ENCODE measurements around the gene PTCD1.

PTCD1 gene

DNA sequence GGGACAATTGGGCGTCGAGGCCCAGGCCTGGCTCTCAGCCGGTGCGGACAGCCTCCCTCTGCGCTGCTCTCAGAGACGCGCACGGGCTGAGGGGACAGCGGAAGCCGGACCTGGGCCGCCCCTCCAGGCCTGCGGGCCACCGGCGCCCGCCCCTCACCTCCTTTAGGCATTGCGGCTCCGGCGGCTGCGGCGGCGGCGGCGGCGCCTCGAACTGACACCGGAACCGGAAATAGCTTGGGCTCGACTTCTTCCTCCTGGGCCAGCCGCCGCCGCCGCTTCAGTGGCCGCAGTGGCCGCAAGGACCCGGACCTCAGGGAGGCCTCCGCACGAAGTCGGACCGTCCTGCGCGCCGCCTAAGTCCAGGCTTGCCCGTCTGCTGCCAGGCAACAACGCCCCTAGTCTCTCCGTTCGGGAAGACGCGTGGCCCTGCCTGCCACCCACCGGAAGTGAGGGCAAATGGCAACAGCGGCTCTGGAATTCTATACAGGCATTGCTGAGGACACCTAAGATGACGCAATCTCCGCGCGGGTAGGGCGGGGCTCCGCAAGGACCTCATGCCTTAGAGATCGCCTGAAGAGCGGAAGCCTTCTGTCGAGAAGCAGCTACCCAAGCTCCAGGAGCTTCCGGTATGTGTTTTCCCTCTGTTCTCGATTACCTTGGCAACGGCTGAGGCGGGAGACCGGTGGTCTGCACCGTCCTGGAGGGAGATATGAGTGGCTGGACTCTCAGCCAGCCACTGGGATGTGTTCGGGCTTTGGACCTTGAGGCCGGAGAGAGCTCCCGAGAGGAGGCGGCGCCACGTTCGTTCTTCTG lies 30.0 kb downstream of the PTCD1 start, which contains the start of the genes BUD31 and PDAP1:
Gene BUD31 (plus strand): TSS at position 591 of the 813 bp plus-strand sequence. CDS start 2,124 bp downstream, outside the sequence.
Gene PDAP1 (minus strand): TSS at position 219 of the 813 bp plus-strand sequence. CDS start 49 bp downstream, at position 170.
- peak; percentile 83 for DNase-seq (ENCODE audit: low read depth)

DNA sequence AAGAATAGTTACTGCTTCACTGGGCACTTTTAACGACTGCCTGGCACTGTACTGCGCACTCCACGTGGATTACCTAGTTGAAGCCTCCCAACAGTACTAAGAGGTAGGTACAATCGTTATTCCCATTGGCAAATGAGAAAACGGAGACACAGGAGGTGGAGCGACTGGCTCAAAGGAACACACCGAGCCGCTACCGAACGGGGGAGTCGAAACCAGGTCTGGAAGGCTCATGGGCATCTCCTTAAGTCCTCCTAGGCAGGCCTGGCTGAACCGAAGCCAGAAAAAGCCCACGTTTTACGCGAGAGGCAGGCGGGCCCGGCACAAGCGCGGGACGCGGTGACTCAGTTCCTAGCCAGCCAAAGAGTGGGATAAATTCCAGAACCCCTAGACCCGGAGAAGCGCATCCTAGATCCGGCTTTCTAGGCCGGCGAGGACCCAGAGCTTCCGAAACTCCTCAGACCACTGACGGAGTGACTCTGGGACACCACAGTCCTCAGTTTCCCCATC lies 30.7 kb downstream of the PTCD1 start:
- no peak for DNase-seq (ENCODE audit: low read depth)

DNA sequence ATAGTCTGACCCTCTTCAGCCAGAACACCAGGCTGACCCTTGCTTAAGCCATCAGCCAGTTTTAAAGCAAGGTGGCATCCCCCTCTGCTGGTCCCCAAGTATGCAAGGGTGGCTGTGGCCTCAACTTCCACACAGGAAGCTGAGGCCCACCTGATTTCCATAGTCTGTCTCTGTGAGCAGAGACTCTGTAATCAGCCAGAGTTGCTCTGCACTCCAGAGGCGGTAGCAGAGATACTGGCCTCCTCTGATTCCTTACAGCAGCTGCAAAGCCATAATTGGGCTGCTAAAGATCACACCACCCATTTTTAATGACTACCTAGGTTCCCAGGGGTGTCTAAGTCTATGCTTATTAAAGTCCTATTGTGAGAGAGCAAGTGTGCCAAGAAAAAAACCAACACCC lies 32.0 kb downstream of the PTCD1 start:
- no peak for DNase-seq (ENCODE audit: low read depth)

DNA sequence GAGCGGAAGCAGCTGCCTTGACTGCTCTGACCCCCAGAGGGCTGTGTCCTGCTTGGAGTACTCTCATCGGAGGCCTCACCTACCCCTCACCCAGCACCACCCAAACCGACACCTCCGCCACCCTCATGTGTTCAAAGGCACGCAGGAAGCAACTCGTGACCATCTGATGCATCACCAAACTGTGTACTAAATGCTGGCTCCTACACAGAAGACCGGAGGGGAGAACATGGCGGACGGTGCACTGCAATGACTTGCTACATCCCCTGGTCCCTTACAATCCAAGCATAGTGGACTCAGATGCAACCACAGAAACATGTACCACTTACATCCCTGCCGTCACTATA lies 33.6 kb downstream of the PTCD1 start:
- no peak for DNase-seq (ENCODE audit: low read depth)

DNA sequence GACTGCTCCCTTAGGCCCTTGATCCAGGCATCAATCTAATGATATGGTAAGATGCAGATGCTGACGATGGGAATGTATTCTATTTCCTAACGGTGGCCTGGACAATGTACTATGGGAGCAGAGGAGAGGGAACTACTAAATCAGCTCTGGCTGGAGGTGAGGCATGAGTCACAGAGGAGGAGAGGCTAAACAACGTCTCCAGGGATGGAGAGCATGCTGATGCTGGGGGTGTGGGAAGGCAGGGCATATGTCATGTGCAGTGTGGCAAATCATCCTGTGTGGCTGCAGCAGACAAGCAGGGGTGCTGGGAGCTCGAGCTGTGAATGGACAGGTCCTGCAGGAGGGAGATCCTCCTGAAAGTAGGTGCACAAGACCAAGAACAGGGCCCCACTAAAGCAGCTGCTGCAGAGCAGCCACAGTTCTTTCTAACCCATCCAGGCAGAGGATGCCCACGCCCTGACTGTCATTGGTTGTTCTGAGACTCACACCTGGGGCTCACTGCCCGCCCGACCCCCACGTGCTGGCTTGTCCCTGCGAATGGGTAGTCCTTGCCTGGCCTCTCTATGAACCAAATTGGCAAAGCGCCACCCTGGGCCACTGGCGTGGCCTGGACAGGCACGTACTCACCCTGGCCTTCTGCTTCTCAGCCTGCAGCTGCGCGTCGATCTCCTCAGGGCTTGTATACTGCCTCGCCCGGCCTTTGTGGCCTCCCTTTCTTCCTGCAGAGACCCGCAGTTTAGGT lies 34.2 kb downstream of the PTCD1 start:
- no peak for DNase-seq (ENCODE audit: low read depth)

DNA sequence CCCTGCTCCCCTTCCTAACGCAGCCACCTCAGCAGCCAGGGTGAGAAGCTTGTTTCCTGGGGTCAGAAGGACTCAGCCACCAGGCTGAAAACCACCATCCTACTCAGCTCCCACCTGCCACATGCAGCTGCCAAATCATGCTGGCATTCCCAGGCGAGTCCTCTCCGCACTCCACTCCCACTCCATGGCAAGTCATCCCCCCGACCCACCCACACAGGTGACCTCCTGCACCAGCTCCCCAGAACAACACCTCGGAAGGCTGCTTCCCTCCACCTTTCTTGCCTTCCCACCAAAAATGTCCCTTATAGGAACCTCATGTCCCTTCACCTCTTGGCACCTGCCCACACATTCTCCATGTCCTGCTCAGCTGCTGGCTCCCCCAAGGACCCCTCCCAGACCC lies 34.8 kb downstream of the PTCD1 start:
- DNase-seq (ENCODE audit: low read depth): no peak

DNA sequence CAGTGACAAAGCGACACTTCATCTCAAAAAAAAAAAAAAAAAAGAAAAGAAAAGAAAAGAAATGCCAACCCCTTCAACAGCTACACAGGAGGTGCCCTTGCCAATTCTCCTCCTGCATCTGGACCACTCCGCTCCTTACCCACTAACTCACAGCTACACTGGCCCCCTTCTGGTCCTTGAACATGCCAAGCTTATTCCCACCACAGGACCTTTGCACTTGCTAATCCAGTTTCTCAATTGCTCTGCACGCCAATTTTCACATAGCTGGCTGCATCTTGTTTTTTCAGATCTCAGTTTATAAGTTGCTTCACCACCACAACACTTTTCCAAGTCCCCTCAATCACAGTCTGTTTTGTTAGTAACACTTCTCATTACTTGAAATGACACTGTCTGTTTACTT lies 35.7 kb downstream of the PTCD1 start:
- DNase-seq (ENCODE audit: low read depth): no peak

DNA sequence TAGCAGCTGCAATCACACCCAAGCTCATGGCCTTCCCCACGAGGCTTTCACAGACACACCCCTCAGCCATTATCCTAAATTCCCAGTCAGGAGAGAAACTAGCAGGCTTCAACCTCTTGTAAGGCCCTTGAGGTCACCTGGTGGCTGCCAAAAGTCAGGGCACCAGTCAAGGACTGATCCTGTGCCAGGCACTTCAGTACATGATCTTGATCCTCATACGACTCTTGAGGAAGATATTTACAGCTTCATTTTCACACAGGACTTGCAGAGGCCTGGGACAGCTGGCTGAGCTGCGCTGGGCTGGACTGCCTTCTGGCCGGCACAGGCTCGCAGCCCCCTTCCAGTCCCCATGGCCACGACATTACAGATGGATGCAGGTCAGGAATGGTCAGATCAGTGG lies 39.0 kb downstream of the PTCD1 start:
- no peak for DNase-seq (ENCODE audit: low read depth)

DNA sequence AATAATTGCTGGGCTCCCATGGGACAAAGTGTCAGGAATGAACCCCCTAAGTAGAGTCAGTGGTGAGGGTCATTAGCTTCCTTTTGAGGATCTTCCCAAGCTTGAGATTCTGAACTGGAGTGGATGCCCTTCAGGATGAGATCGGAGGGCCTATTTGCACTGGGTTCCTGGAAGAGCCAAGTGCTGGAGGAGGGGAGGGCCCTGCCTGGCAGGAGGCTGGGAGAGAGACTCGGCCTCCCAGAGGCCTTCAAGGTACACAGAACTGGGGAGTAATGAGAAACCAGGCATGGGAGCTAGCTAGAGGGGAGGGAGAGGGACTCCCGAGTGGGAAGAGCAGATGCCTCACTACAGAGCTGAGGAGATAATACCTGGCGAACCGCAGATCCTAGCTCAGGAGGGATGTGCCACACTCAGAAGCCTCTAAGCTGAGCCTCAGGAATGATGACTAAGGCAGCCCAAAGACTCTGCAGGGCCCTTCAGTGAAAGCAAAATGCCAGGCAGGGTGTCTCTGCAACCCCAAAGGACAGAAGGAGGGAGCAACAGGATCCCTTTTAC lies 39.6 kb downstream of the PTCD1 start:
- no peak for DNase-seq (ENCODE audit: low read depth)

DNA sequence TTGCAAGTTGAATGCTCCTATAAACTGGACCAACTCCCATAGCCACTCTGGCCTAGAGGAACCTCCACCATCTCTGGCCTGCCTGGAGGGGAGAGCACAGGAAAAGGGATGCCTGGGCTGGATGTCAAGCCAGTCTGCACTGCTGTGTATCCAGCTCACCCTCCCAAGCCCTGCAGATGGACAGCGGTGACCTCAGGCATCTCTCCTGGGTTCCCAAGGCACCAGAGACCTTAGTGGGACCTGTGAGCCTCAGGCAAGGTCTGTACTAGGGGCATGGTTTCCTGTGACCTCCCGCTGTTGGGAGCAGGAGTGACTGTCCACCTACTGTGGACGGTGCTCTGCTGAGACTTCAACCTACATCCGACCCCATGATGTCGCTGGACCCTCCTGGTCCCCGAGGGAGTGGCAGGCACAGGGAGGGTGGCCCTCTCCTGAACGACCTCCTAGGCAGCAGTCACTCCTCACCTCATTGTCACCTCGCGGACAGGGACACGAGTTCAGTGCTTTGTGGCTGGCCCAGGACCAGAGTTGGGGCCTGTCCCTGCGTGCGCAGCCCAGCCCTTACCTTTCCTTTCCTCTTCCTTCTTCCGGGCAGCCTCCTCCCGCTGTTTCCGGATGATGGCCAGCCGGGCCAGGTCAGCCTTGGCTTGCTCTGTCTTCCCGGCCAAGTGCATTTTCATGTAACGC lies 41.2 kb downstream of the PTCD1 start:
- no peak for DNase-seq (ENCODE audit: low read depth)

DNA sequence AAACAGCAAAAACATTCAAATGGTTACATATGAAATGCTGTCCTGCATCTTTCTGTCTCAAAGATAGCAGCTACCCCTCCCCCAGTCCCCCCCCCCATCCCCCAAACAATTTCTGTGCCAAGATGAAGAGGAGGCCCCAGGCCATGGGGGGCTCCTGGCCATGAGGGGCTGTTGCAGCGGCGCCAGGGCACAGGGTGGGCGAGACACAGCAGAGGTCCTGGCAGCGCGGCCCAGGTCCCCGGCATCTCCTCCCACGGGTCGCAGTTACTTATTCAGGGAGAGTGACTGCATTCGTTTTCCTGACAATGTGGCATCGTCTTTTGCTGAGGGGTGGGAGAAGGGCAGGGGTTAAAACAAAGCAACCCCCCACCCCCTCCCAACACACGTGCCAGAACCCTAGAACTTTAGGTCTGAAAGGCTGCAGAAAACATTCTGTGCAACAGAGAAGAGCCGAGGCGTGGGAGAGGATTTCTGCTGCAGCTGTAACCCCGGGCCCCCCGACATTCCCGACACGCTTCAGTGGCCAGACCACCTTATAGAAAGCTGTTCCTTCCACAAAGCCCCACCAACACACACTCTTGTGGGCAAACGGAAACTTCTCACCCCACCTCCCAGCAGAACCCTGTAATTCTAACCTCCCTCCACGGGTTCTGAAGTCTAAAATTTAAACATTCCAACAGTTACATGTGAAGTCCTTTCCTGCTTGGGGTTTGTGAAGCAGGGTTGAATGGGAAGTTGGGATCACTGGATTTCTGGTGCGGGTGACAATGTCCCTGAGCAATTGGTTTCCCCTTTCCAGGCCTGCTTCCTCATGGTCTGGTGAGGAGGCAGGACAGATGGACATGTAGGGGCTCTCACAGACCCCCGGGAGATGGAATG lies 41.9 kb downstream of the PTCD1 start:
- no peak for DNase-seq (ENCODE audit: low read depth)

DNA sequence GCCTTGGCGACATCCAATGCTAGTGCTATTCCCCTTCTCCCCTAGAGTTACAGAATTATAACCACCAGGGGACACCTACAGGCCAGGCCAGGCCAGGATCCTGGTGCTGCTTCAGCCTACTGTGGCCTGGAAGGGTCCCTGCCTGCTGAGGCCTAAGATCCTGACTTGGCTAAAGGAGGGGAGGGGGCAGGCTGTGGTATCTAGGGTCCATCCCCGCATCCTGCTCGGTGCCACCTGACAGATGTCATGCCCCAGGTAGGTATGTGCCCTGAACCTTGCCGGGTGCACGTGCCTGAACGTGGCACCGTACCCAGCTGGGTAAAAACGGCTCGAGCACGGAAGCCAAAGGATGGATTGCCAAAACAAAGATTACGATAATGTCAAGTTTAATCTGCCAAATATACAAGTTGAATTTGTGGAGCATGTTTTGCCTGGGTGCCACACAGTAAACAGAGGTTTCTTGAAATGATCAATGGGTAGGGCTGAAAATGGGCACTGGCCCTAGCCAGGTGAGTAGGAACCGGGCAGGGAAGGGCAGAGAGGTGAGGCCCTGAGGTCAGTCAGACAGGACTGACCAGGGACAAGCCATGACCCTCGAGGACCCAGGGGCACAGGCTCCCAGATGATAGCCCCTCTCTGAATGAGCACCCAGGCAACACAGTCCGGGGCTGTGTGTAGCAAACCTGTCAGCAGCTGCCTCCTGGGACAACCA lies 42.8 kb downstream of the PTCD1 start:
- DNase-seq (ENCODE audit: low read depth): no peak

DNA sequence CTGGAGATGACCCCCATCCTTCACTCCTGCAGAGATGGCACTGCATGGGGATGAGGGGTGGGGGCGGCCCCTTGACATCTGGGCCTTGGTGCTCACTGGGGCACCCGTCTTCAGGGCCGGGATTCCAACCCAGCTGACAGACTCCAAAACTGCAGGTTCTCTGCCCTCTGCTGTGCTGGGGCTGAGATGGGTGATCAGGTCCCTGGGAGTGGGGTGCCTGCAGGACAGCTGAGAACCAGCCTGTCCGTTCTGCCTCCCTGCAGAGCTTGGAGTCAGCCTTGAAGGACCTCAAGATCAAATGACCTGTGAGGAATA lies 44.5 kb downstream of the PTCD1 start:
- DNase-seq (ENCODE audit: low read depth): no peak

DNA sequence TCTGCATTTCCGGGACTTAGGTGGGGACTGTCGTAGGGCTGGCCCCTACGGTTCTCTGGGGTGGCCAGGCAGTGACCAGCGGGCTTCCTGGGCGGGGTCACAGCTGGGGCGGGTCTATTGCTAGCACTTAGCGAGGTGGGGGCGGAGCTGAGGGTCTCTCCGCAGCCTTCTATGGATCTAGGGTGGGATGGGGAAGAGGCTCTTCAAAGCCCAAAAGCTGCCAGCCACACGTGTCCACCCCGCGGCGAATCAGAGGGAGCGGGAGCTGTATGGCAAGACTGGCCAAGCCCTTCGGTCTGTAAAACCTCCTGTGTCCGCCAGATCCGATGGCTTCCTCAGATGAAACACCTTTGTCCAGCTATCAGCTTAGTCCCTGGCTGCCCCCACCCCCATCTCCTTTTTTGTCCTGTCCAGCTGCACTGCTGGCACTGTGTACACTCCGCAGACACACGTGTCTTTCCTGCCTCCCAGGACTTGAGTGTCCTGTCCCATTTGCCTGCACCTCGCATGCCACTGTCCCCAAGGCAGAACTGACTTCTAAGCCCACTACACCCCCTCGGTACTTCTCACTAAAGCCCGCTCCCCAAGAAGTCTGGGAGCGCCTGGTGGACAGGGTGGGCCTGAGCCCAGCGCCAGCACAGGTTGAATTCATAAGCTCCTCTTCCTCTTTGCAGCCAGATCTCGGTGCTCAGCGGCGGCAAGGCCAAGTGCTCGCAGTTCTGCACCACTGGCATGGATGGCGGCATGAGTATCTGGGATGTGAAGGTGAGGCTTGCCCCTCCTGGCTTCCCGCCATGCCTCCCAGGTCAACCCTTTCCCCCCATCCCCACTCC lies 45.0 kb downstream of the PTCD1 start:
- DNase-seq (ENCODE audit: low read depth): no peak

DNA sequence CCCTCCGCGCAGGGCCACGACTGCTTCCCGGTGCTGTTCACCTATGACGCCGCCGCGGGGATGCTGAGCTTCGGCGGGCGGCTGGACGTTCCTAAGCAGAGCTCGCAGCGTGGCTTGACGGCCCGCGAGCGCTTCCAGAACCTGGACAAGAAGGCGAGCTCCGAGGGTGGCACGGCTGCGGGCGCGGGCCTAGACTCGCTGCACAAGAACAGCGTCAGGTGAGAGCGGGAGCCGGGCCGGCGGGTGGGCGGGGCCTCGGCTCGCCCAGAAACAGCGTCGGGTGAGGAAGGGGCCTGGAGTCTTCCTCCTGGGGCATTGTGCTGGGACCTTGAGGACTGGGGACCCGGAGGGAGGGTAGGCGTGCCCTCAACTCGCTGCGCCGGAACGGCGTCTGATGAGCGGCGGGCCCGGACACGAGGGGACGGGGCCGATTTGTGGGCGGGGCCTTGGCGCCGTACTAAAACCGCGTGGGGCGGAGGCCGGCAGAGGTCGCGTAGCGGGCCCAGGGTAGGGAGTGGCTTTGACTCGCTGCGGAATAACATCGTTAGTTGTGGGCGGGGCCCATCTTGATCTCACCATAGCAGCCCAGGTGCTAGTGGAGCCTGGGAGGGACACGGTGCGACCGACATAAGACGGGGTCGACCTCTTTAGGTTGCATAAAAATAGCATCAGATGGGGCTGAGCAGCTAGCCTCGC lies 45.8 kb downstream of the PTCD1 start:
- peak; percentile 75 for DNase-seq (ENCODE audit: low read depth)

DNA sequence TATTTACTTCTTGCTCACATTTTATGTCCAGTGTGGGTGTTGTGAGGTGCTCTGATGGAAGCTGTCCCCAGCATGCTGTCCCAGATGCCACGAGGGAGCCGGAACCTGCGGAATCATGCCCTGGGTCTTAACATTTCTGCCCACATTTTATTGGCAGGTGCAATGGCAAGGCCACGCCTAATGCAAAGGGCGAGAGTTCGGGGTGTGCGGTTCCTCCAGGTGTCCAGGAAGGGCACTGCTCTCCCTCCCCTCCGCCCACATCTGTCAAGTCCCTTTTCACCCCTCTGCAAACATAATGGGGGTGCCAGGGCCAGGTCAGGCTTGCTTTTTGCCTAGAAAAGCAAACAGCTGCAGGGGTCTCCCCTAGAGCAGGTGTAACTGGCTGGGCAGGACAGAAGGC lies 46.6 kb downstream of the PTCD1 start:
- DNase-seq (ENCODE audit: low read depth): no peak

DNA sequence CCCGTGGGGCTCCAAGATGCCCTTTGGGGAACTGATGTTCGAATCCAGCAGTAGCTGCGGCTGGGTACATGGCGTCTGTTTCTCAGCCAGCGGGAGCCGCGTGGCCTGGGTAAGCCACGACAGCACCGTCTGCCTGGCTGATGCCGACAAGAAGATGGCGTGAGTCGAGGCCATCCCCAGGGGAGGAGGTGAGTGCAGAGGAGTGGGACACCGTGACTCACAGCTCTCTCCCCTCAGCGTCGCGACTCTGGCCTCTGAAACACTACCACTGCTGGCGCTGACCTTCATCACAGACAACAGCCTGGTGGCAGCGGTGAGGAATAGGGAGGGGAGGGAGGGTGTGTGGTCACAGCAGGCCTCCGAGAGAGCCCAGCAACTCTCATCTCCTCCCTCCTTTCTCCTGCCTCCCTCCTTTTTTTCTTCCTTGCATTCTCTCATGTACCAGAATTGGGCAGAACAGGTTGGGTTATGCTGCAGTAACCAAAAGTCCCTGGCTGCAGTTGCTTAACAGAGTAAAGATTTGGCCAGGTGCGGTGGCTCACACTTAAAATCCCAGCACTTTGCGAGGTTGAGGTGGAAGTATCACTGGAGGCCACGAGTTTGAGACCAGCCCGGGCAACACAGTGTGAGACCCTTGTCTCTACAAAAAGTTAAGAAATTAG lies 47.5 kb downstream of the PTCD1 start:
- no peak for DNase-seq (ENCODE audit: low read depth)

DNA sequence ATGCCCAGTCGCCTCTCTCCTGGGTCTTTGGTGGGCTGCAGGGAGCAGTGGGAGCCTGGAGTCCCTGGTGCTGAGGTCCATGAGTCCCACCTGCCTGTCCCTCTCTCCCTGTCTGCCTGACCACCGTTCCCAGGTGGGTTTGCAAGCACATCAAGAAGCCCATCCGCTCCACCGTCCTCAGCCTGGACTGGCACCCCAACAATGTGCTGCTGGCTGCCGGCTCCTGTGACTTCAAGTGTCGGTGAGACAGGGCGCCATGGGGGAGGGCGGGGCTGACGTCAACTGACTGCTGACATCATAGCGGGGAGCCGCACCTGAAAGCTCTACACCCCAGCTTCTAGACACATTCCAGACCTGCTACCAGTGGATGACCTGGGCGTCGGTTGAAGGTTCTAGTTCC lies 48.8 kb downstream of the PTCD1 start:
- no peak for DNase-seq (ENCODE audit: low read depth)

DNA sequence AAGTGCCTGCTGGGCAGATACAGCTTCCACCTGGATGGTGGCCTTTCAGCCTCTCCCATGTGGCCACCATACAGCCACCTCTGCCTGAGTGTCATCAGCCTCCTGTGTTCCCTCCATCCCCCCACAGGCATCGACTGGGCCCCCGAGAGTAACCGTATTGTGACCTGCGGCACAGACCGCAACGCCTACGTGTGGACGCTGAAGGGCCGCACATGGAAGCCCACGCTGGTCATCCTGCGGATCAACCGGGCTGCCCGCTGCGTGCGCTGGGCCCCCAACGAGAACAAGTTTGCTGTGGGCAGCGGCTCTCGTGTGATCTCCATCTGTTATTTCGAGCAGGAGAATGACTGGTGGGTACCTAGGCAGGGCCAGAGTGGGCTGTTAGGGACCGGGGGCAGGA lies 50.7 kb downstream of the PTCD1 start:
- DNase-seq (ENCODE audit: low read depth): no peak
